HG02840 (cell line): ENCODE measurements around the gene ULK2.
"Not testable (repeated sequence)": the region's sequence is repeated elsewhere in the genome, so short reads cannot be mapped to it uniquely, and the experiment has no call there.

Experiments used
- ATAC-seq: cut with Tn5 transposase; IDR thresholded peaks from one replicate; pipeline ENCODE4 v1.9.1; 2021; ENCODE audit warnings: mild to moderate bottlenecking, moderate library complexity, moderate number of reproducible peaks; ENCODE audit not compliant: unreplicated experiment, low FRiP score

Gene ULK2

GRCh38 chr17:19867329-19868078 is at the start of gene ULK2:
Gene ULK2, minus strand, starts transcription at chr17:19867936. Its CDS starts 519 bp downstream, at chr17:19867417.
- no peak for ATAC-seq

GRCh38 chr17:19915245-19915978 is 47.7 kb upstream of the ULK2 start:
- ATAC-seq: no peak

GRCh38 chr17:19911033-19911432 is 43.3 kb upstream of the ULK2 start:
- no peak for ATAC-seq

GRCh38 chr17:19909139-19909538 is 41.4 kb upstream of the ULK2 start:
- no peak for ATAC-seq

- no peak for ATAC-seq
Measured at GRCh38 chr17:19905502-19905901, 37.8 kb upstream of the ULK2 start.

- ATAC-seq: no peak
Measured at GRCh38 chr17:19904924-19905323, 37.2 kb upstream of the ULK2 start.

GRCh38 chr17:19904412-19904811 is 36.7 kb upstream of the ULK2 start:
- ATAC-seq: no peak

GRCh38 chr17:19900809-19901208 is 33.1 kb upstream of the ULK2 start:
- ATAC-seq: no peak

GRCh38 chr17:19897903-19898302 is 30.2 kb upstream of the ULK2 start:
- no peak for ATAC-seq

- no peak for ATAC-seq
Measured at GRCh38 chr17:19897090-19897837, 29.5 kb upstream of the ULK2 start.

GRCh38 chr17:19896679-19897078 is 28.9 kb upstream of the ULK2 start:
- no peak for ATAC-seq

GRCh38 chr17:19890554-19890953 is 22.8 kb upstream of the ULK2 start:
- ATAC-seq: not testable (repeated sequence)

GRCh38 chr17:19890001-19890400 is 22.3 kb upstream of the ULK2 start:
- ATAC-seq: not testable (repeated sequence)

- ATAC-seq: no peak
Measured at GRCh38 chr17:19886116-19886515, 18.4 kb upstream of the ULK2 start.

GRCh38 chr17:19883537-19884215 is 15.9 kb upstream of the ULK2 start:
- ATAC-seq: no peak

GRCh38 chr17:19880393-19880792 is 12.7 kb upstream of the ULK2 start:
- ATAC-seq: no peak

- no peak for ATAC-seq
Measured at GRCh38 chr17:19877364-19877945, 9.7 kb upstream of the ULK2 start.

- ATAC-seq: no peak
Measured at GRCh38 chr17:19876529-19877161, 8.9 kb upstream of the ULK2 start.

- ATAC-seq: no peak
Measured at GRCh38 chr17:19874256-19874655, 6.5 kb upstream of the ULK2 start.

GRCh38 chr17:19873346-19873745 is 5.6 kb upstream of the ULK2 start:
- no peak for ATAC-seq
